ENCODE data around the gene NPLOC4.

Gene NPLOC4

GRCh38 chr17:81582341-81582740, 54.6 kb downstream of the NPLOC4 start:
- DNase-seq: no peak

DNA sequence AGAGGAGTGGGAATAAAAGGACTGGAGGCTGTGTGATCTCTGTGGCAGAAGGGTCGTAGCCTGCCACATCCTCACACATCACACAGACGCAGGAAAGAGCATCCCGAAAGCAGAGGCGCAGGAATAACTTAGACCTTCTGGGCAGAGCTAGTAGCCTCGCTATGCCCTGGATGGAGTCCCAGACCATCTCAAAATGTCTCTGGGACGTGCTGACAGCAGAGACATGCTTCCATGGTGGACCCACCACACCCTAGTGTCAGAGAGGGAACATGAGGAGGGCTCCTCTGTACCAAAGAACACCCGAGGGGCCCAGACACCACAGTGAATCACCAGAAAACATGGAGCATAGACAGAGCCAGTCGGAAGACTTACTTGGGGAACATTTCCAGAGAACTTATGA, 55.2 kb downstream of the NPLOC4 start:
- no peak for DNase-seq

DNA sequence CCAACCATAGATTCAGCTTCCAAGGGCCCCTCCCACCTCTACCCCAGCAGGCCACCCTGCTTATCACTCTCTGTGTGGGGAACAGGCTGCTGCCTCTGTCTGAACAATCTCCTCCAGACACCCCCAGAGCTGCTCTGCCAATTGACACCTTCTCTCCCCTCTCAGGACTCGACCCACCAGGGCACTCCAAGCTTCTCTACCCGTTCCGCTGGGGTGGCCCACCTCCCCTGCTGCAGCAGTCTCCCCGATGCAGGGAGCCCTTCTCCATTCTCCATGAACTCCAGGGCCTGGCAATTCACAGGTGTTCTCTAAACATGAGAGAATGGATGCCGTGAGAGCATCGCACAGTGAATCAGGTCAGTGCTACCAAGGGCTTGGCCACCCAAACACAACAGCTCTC, 56.4 kb downstream of the NPLOC4 start:
- no peak for DNase-seq

GRCh38 chr17:81579821-81580321, 57.0 kb downstream of the NPLOC4 start:
- no peak for DNase-seq

DNA sequence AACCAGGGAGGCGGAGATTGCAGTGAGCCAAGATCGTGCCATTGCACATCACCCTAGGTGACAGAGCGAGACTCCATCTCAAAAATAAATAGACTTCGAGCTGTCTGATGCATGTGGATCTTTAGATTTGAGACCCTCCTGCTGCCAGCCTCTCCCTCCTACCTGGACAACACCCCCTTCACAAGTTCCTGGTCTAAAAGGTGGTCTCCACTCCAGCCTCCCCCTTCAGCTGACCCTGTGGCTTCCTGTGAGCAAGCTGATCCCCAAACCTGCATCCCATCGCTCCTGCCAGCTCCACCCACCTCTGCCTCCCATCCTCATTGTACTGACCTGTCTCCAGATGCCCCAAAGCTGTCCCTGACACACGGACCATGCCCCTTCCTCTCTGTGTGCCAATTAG, 57.6 kb downstream of the NPLOC4 start:
- no peak for DNase-seq

DNA sequence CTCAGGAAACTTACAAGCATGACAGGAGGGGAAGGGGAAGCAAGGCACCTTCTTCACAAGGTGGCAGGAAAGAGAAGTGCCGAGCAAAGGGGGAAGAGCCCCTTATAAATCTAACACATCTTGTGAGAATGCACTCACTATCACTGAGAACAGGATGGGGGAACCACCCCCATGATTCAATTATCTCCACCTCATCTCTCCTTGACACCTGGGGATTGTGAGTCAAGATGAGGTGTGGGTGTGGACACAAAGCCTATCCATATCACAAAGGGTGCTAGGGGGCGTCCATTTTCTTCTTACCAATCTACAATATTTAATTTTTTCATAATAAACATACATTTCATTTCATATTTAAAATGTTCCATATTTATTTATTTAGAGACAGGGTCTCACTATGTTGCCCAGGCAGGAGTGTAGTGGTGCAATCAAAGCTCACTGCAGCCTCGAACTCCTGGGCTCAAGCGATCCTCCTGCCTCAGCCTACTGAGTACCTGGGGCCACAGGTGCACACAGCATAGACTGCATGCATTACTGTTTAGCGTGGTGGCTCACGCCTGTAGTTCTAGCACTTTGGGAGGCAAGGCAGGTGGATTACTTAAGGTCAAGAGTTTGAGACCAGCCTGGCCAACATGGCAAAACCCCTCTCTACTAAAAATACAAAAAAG, 58.2 kb downstream of the NPLOC4 start:
- no peak for DNase-seq

- DNase-seq: no peak
Measured at GRCh38 chr17:81578038-81578441, 58.9 kb downstream of the NPLOC4 start.

- no peak for DNase-seq
Measured at GRCh38 chr17:81577278-81578000, 59.5 kb downstream of the NPLOC4 start.

- DNase-seq: no peak
Measured at GRCh38 chr17:81576621-81577277, 60.2 kb downstream of the NPLOC4 start.

DNA sequence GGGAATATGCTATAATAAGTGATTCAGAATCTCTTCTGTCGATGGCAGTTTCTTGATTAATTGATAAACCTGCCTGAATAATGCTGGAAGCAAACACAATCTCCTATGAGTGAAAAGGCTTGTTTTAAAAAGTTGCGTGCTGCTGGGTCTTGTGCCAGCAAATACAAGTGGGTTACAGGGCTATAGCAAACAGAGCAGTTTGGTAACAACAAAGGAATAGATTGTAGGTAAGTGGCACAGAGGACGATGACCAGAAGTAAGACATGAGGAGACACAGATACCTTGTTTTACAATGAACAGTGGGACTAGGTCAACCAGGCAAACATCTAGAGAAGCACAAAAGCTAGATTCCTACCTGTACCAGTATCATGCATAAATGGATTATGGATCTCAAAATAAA, 61.1 kb downstream of the NPLOC4 start:
- no peak for DNase-seq

- DNase-seq: no peak
Measured at GRCh38 chr17:81574643-81574956, 62.3 kb downstream of the NPLOC4 start.

GRCh38 chr17:81573794-81574642, 62.9 kb downstream of the NPLOC4 start:
- no peak for DNase-seq

GRCh38 chr17:81572563-81573168, 64.2 kb downstream of the NPLOC4 start:
- no peak for DNase-seq

DNA sequence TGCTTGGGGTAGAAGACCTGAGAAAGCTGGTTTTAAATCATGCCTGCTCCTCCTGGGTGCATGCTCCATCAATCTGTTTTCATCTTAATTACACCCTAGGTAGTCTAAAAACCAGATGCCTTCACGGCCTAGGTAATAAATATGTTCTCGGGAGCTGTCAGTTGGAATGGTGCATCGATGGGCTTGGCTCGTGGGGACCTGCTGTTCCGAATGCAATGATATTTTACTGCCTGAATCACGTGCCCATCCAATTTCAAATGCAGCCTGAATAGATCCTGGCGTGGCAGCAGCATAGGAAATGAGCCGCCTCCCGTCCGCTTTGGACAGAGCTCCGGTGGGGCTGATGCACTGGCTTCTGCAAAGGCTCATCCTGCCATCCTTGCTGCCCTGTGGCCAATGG, 65.9 kb downstream of the NPLOC4 start:
- no peak for DNase-seq

GRCh38 chr17:81569986-81570514, 66.9 kb downstream of the NPLOC4 start:
- no peak for DNase-seq

DNA sequence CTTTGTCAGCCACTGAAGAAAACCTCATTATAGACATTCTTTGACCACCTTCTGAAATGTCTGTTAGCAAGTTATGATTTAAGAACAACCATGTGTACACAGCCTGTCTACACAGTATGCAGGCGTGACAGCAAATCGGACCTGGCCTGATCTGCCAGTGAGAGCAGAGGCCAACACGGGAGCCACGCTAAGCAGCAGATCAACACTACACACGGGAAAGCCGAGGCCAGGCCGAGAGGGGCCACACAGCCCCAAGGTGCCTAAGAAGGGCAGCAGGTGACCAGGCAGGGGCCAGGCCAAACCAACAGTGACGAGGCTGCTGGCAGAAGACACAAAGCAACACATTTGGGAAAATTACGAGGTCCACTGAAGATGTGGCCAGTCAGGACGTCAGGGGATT, 68.5 kb downstream of the NPLOC4 start:
- no peak for DNase-seq

- DNase-seq: no peak
Measured at GRCh38 chr17:81567191-81567590, 69.7 kb downstream of the NPLOC4 start.

DNA sequence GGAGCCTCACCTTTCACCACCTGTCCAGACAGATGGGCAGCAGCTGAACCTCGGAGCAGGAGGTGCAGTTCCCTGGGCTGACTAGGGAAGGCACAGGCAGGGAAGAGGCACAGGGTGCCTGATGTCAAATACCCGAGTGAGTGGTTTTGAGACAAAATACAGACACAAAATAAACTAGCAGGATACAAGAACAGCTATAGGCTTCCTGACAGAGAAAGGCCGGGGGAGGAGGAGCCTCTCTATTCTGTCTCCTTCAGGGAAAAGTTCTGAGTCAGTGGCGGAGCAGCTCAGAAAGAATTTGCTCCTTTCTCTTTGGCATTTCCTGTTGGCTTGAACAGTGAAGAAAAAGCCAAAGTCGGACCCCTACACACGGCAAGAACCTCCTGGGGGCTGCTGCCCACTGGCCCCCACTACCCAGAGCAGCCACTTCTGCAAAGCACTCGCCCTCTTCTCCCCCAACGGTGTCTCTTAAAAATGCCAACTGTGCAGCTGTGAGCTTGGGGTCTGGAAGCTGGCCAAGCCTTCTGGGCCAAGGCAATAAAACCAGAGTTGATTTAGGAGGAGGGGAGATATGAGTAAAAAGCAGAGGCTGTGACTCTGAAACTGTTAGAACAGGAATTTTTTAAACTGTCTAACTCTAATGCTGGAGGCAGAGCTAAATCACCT, 70.3 kb downstream of the NPLOC4 start:
- no peak for DNase-seq

DNA sequence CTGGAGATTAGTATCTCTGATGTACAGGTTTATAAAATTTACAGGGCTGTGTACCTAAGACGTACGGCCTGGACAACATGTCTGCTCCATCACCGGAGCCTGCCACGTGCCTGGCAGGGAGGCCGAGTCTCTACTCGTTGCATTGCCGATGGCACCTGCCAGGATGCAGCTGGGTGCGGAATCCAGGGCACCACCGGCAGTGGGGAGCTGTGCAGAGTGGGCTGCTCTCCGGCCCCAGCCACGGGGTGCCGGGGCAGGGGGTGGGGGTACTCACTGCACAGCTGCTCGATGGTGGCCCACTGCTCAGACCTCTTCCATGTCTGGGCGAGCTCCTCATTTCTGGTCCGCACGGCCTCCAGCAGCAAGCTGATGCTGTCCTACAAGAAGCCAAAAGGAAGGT, 71.7 kb downstream of the NPLOC4 start:
- DNase-seq: no peak

GRCh38 chr17:81564778-81565177, 72.1 kb downstream of the NPLOC4 start:
- no peak for DNase-seq

GRCh38 chr17:81563861-81564586, 72.9 kb downstream of the NPLOC4 start:
- no peak for DNase-seq
